ENCODE measurements around the gene CIROP. TPM values are rescaled to one million over a fixed set of nuclear protein-coding genes. Genes with fewer than 3 reads are reported as not detected.

The CIROP gene
- total and polyA plus RNA-seq, 9 of the 15 experiments (the other 6 are each of a cell fraction or from before 2014, with no cell fraction given), result not detected

DNA sequence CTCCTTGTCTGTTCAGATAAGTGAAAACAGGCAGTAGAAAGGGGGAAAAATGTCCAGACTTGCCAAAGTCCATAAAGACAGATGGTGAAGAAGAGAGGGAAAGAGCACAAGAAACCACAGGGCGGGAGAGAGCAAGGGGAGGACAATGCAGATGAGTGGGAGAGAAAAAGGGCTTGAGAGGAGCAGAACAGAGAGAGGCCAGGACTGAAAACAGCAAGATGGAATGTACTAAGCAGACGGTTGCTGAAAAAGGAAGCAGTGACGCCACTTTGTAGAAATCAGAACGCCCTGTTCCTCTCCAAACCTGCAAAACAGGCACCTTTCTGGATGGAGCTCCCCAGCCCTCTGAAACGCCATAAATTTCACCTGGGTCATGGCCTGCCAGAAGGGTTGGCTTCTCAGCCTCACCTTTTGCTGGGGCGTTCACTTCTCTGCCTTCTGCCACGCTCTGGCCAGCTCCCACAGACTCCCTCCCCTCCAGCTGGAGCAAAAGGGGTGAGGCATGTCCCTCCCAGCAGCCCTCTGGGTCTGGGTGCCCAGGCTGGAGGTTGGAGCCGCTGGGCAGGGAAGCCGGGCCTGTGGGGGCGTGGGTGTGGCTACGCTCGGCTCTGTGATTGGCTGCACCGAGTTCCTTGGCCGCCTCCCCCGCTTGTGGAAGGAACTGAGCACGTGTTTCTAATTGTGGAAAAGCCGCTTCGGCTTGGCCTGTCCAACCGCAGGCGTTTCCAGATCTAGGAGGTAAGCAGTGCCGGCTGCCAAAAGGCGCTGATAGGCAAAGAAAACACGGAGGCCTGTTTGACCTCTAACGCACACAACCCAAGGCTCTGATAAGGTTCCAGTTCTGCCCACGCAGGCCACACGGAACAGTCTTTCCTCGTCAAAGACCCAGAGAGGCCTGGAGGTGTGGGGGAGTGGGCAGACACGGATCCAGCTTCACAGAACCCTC is 49.3 kb upstream of the CIROP start (continued):
- peak; percentile 76 for TF ChIP-seq SMAD4 (CRISPR knock-in tag; conservative IDR thresholded peaks at IDR 0.05)
- no peak for TF ChIP-seq ZNF561 (CRISPR knock-in tag; conservative IDR thresholded peaks at IDR 0.05)
- TF ChIP-seq, protein P1, sequence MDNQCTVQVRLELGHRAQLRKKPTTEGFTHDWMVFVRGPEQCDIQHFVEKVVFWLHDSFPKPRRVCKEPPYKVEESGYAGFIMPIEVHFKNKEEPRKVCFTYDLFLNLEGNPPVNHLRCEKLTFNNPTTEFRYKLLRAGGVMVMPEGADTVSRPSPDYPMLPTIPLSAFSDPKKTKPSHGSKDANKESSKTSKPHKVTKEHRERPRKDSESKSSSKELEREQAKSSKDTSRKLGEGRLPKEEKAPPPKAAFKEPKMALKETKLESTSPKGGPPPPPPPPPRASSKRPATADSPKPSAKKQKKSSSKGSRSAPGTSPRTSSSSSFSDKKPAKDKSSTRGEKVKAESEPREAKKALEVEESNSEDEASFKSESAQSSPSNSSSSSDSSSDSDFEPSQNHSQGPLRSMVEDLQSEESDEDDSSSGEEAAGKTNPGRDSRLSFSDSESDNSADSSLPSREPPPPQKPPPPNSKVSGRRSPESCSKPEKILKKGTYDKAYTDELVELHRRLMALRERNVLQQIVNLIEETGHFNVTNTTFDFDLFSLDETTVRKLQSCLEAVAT (IDR thresholded peaks at IDR 0.05), result peak in 1 of 2 experiments; percentile 13; a peak in 1 of 4 replicates
- no peak for TF ChIP-seq CBX2 (IDR thresholded peaks at IDR 0.05; ENCODE audit: insufficient read depth, low read length, poor library complexity, severe bottlenecking)
- no peak for TF ChIP-seq PTBP1 (IDR thresholded peaks at IDR 0.05; ENCODE audit: low read depth, low read length)
- TF ChIP-seq TAF1 (IDR thresholded peaks at IDR 0.05; ENCODE audit: control insufficient read depth, extremely low read depth, insufficient read depth, low read length, severe bottlenecking), result no peak
- TF ChIP-seq BCOR (IDR thresholded peaks at IDR 0.05), result 0 out of 2 replicates have a peak, but pooled peaks have one; percentile 35
- TF ChIP-seq, protein P2, sequence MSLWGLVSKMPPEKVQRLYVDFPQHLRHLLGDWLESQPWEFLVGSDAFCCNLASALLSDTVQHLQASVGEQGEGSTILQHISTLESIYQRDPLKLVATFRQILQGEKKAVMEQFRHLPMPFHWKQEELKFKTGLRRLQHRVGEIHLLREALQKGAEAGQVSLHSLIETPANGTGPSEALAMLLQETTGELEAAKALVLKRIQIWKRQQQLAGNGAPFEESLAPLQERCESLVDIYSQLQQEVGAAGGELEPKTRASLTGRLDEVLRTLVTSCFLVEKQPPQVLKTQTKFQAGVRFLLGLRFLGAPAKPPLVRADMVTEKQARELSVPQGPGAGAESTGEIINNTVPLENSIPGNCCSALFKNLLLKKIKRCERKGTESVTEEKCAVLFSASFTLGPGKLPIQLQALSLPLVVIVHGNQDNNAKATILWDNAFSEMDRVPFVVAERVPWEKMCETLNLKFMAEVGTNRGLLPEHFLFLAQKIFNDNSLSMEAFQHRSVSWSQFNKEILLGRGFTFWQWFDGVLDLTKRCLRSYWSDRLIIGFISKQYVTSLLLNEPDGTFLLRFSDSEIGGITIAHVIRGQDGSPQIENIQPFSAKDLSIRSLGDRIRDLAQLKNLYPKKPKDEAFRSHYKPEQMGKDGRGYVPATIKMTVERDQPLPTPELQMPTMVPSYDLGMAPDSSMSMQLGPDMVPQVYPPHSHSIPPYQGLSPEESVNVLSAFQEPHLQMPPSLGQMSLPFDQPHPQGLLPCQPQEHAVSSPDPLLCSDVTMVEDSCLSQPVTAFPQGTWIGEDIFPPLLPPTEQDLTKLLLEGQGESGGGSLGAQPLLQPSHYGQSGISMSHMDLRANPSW (CRISPR knock-in tag; IDR thresholded peaks at IDR 0.05), result no peak
- TF ChIP-seq, protein P3, sequence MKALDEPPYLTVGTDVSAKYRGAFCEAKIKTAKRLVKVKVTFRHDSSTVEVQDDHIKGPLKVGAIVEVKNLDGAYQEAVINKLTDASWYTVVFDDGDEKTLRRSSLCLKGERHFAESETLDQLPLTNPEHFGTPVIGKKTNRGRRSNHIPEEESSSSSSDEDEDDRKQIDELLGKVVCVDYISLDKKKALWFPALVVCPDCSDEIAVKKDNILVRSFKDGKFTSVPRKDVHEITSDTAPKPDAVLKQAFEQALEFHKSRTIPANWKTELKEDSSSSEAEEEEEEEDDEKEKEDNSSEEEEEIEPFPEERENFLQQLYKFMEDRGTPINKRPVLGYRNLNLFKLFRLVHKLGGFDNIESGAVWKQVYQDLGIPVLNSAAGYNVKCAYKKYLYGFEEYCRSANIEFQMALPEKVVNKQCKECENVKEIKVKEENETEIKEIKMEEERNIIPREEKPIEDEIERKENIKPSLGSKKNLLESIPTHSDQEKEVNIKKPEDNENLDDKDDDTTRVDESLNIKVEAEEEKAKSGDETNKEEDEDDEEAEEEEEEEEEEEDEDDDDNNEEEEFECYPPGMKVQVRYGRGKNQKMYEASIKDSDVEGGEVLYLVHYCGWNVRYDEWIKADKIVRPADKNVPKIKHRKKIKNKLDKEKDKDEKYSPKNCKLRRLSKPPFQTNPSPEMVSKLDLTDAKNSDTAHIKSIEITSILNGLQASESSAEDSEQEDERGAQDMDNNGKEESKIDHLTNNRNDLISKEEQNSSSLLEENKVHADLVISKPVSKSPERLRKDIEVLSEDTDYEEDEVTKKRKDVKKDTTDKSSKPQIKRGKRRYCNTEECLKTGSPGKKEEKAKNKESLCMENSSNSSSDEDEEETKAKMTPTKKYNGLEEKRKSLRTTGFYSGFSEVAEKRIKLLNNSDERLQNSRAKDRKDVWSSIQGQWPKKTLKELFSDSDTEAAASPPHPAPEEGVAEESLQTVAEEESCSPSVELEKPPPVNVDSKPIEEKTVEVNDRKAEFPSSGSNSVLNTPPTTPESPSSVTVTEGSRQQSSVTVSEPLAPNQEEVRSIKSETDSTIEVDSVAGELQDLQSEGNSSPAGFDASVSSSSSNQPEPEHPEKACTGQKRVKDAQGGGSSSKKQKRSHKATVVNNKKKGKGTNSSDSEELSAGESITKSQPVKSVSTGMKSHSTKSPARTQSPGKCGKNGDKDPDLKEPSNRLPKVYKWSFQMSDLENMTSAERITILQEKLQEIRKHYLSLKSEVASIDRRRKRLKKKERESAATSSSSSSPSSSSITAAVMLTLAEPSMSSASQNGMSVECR (CRISPR knock-in tag; IDR thresholded peaks at IDR 0.05), result peak; percentile 38; the same call in 1 of the 2 replicates
- TF ChIP-seq ZNF347 (CRISPR knock-in tag; IDR thresholded peaks at IDR 0.05; ENCODE audit: low read depth), result no peak
- no peak for TF ChIP-seq SMARCB1 (IDR thresholded peaks at IDR 0.05; ENCODE audit: insufficient read length, low read depth)
- no peak for TF ChIP-seq HDAC3 (IDR thresholded peaks at IDR 0.05; ENCODE audit: borderline replicate concordance, partially characterized antibody)
- TF ChIP-seq PHF8 (IDR thresholded peaks at IDR 0.05; ENCODE audit: borderline replicate concordance, low read length), result peak; percentile 43; the same call in 1 of the 2 replicates
- no peak for TF ChIP-seq NR4A1 (CRISPR knock-in tag; IDR thresholded peaks at IDR 0.05)
- TF ChIP-seq NR4A1 (tag; IDR thresholded peaks at IDR 0.05), result peak; percentile 77; the same call in 1 of the 2 replicates
- no peak for TF ChIP-seq ZNF133 (CRISPR knock-in tag; IDR thresholded peaks at IDR 0.05)
- TF ChIP-seq MTA2 (IDR thresholded peaks at IDR 0.05; ENCODE audit: low read depth), result no peak

All from K562 (cell line).